Measurements from ENCODE around the gene MMP20. TPM values are rescaled to one million over a fixed set of nuclear protein-coding genes. Genes with fewer than 3 reads are reported as not detected.

The MMP20 gene
- total RNA-seq, 1 experiment from 2014 or later: not detected

GRCh38 chr11:102564110-102564509 lies 61.0 kb downstream of the MMP20 start (continued):
- TF ChIP-seq PREB (CRISPR knock-in tag; IDR thresholded peaks at IDR 0.05; ENCODE audit: borderline replicate concordance): no peak
- no peak for TF ChIP-seq ZBTB21 (CRISPR knock-in tag; IDR thresholded peaks at IDR 0.05; ENCODE audit: borderline replicate concordance)
- TF ChIP-seq USF1 (CRISPR knock-in tag; IDR thresholded peaks at IDR 0.05): no peak
- TF ChIP-seq NFYB (CRISPR knock-in tag; conservative IDR thresholded peaks at IDR 0.05; ENCODE audit: low read depth): no peak
- no peak for TF ChIP-seq MLX (CRISPR knock-in tag; IDR thresholded peaks at IDR 0.05)
- TF ChIP-seq TCF7 (CRISPR knock-in tag; IDR thresholded peaks at IDR 0.05; ENCODE audit: low read depth): no peak
- no peak for TF ChIP-seq NR3C1 (CRISPR knock-in tag; conservative IDR thresholded peaks at IDR 0.05; ENCODE audit: low read depth)
- no peak for TF ChIP-seq PRDM15 (CRISPR knock-in tag; IDR thresholded peaks at IDR 0.05)
- no peak for TF ChIP-seq MXD4 (CRISPR knock-in tag; IDR thresholded peaks at IDR 0.05; ENCODE audit: borderline replicate concordance)
- no peak for TF ChIP-seq FOXP1 (CRISPR knock-in tag; IDR thresholded peaks at IDR 0.05; ENCODE audit: borderline replicate concordance)

GRCh38 chr11:102561636-102562035 lies 63.5 kb downstream of the MMP20 start:
- ChIA-PET POLR2A (no interaction called here), CTCF (interaction anchor here (1.6 kb wide), 1 partner anchor 105 kb away, joined by 3 read pairs; no protein-coding TSS in a partner anchor)
- Mint-ChIP-seq H3K9me3 (peaks cover 9% of the 10 kb centered on the region), H3K27ac (no peak overlapping the region), H3K36me3 (peaks cover 12% of the 10 kb centered on the region), H3K27me3 (ENCODE audit: low read depth) (no peaks in the 10 kb centered on the region), H3K4me1 (peaks cover 41% of the 10 kb centered on the region), H3K4me3 (no peak overlapping the region)
- ATAC-seq: no peak
- DNase-seq (ENCODE audit: low spot score): no peak
- no peak for TF ChIP-seq AR (CRISPR knock-in tag; IDR thresholded peaks at IDR 0.05)
- TF ChIP-seq OVOL2 (CRISPR knock-in tag; IDR thresholded peaks at IDR 0.05; ENCODE audit: borderline replicate concordance): no peak
- no peak for TF ChIP-seq SMAD3 (CRISPR knock-in tag; IDR thresholded peaks at IDR 0.05; ENCODE audit: borderline replicate concordance)
- no peak for TF ChIP-seq IRF1 (CRISPR knock-in tag; IDR thresholded peaks at IDR 0.05)
- no peak for TF ChIP-seq SP1 (CRISPR knock-in tag; conservative IDR thresholded peaks at IDR 0.05)
- TF ChIP-seq TEAD1 (CRISPR knock-in tag; IDR thresholded peaks at IDR 0.05): no peak
- no peak for TF ChIP-seq ZNF423 (CRISPR knock-in tag; IDR thresholded peaks at IDR 0.05)
- TF ChIP-seq JUN (CRISPR knock-in tag; IDR thresholded peaks at IDR 0.05): no peak
- no peak for TF ChIP-seq E2F4 (CRISPR knock-in tag; IDR thresholded peaks at IDR 0.05; ENCODE audit: borderline replicate concordance, low read depth)
- TF ChIP-seq ZNF532 (CRISPR knock-in tag; IDR thresholded peaks at IDR 0.05; ENCODE audit: borderline replicate concordance): no peak
- TF ChIP-seq KAT7 (CRISPR knock-in tag; IDR thresholded peaks at IDR 0.05; ENCODE audit: borderline replicate concordance): no peak
